GM13976 (cell line): Measurements from ENCODE around the gene HIGD1A.

ENCODE experiments used
- DNase-seq: peaks from one replicate; pipeline ENCODE4 v3.0.0; 2012; ENCODE audit warnings: low spot score
- CTCF ChIP-seq: IDR thresholded peaks from 2 replicates; pipeline ENCODE4 v1.5.1; 2012; ENCODE audit warnings: borderline replicate concordance, mild to moderate bottlenecking; ENCODE audit not compliant: insufficient read depth; ENCODE audit errors: extremely low read depth, missing control alignments, control extremely low read depth
- in situ Hi-C: fragments of 300-500 bp; cut with MboI; formaldehyde crosslinking; loops from one replicate; pipeline ENCODE4 v1.12.0; 2022; ENCODE audit warnings: low sequenced_read_pairs, mixed read lengths, inconsistent platforms; ENCODE audit not compliant: unreplicated experiment

HIGD1A gene

GRCh38 chr3:42734263-42734860 lies 69.9 kb downstream of the HIGD1A start:
- no peak for DNase-seq
- TF ChIP-seq CTCF, result no peak
- in situ Hi-C loops, result no loop called here

- in situ Hi-C loops, result no loop called here
- no peak for TF ChIP-seq CTCF
- DNase-seq, result no peak
These were observed 70.6 kb downstream of the HIGD1A start for GRCh38 chr3:42733501-42734262.
